A673 (cell line): ENCODE data around the gene ITGB1BP1. TPM values are rescaled to one million over a fixed set of nuclear protein-coding genes. Genes with fewer than 3 reads are reported as not detected.
A peak's percentile ranks its signal among the peaks of the same experiment; 100 is the strongest.

Experiments
- BruUV-seq: library from RNA; stranded (reverse); fragments of 400-500 nt; replicated peaks from 2 replicates; lab custom pipeline; 2021; lab: Mats Ljungman, UMichigan
- CTCF ChIA-PET: fragments of 300-600 bp; sonication (Branson Sonifier 250); formaldehyde crosslinking; loops from one replicate; lab custom pipeline; 2022; ENCODE audit warnings: antibody characterized with exemption; lab: Charles Lee
- POLR2A ChIA-PET: fragments of 300-600 bp; sonication (Branson Sonifier 250); formaldehyde crosslinking; loops from one replicate; lab custom pipeline; 2022; ENCODE audit warnings: antibody characterized with exemption; ENCODE audit not compliant: low non-redundant PET; lab: Charles Lee
- DNase-seq: peaks from one replicate; pipeline ENCODE4 v3.0.0-alpha.2; 2015; ENCODE audit warnings: low spot score
- H3K27ac ChIP-seq: fragments of 200-600 bp; sonication (generic); 2 replicates; pipeline ENCODE4 v1.5.1; 2016; ENCODE audit warnings: mixed run types, low read depth, mild to moderate bottlenecking, mixed read lengths, antibody characterized with exemption, low read length; ENCODE audit not compliant: poor library complexity, severe bottlenecking
- H3K27me3 ChIP-seq: fragments of 200-600 bp; sonication (generic); replicated peaks from 2 replicates; pipeline ENCODE4 v1.6.1; 2017; ENCODE audit warnings: mixed run types, low read depth, mild to moderate bottlenecking, mixed read lengths, antibody characterized with exemption, low read length; ENCODE audit not compliant: insufficient read depth, poor library complexity
- H3K36me3 ChIP-seq: fragments of 200-600 bp; sonication (generic); 2 replicates; pipeline ENCODE4 v1.6.1; 2016; ENCODE audit warnings: mixed run types, mild to moderate bottlenecking, mixed read lengths, antibody characterized with exemption, low read length; ENCODE audit not compliant: insufficient read depth, poor library complexity, severe bottlenecking
- H3K4me1 ChIP-seq: fragments of 200-600 bp; sonication (generic); 2 replicates; pipeline ENCODE4 v1.6.1; 2017; ENCODE audit warnings: mixed run types, mild to moderate bottlenecking, mixed read lengths, antibody characterized with exemption, low read length; ENCODE audit not compliant: insufficient read depth, poor library complexity, severe bottlenecking
- H3K4me3 ChIP-seq: fragments of 200-600 bp; sonication (generic); 2 replicates; pipeline ENCODE4 v1.5.1; 2016; ENCODE audit warnings: low read depth, mixed run types, mild to moderate bottlenecking, mixed read lengths, low read length; ENCODE audit not compliant: poor library complexity, severe bottlenecking
- H3K9me3 ChIP-seq: fragments of 200-600 bp; sonication (generic); 2 replicates; pipeline ENCODE4 v1.6.1; 2016; ENCODE audit warnings: mixed run types, low read depth, mild to moderate bottlenecking, mixed read lengths, antibody characterized with exemption, low read length; ENCODE audit not compliant: poor library complexity, severe bottlenecking
- CTCF ChIP-seq: fragments of 300-800, 200-600 bp; sonication (generic); conservative IDR thresholded peaks from 2 replicates; pipeline ENCODE4 v1.5.1; 2017; ENCODE audit warnings: low read depth, mild to moderate bottlenecking, antibody characterized with exemption, low read length, moderate library complexity, mixed read lengths
- EZH2 ChIP-seq: fragments of 200-600 bp; sonication (generic); IDR thresholded peaks from 2 replicates; pipeline ENCODE4 v1.6.1; 2017; ENCODE audit warnings: borderline replicate concordance, low read depth, mild to moderate bottlenecking, mixed read lengths, antibody characterized with exemption, low read length; ENCODE audit not compliant: poor library complexity, severe bottlenecking
- intact Hi-C: fragments of 100-400 bp; cut with micrococcal nuclease; formaldehyde crosslinking; loops from one replicate; pipeline ENCODE4 v1.10.0; 2022; ENCODE audit not compliant: unreplicated experiment
- total RNA-seq: library from RNA; stranded (reverse); gene quantifications from 2 replicates; pipeline ENCODE4 v1.2.3, GENCODE V29; 2021

The ITGB1BP1 gene
- total RNA-seq, 1 experiment from 2014 or later, result 138 TPM

GRCh38 chr2:9412781-9413180, 10.5 kb downstream of the ITGB1BP1 start:
- no peak for DNase-seq
- no peaks in the 10 kb centered on the region for H3K27me3 ChIP-seq
- ChIA-PET CTCF (no interaction called here), POLR2A (no interaction called here)
- H3K27ac ChIP-seq, result peak overlapping the region; percentile 12
- intact Hi-C loops, result no loop called here
- H3K4me3 ChIP-seq, result no peak overlapping the region
- H3K36me3 ChIP-seq, result peaks cover 21% of the 10 kb centered on the region
- no peaks in the 10 kb centered on the region for H3K9me3 ChIP-seq
- no peaks in the 10 kb centered on the region for H3K4me1 ChIP-seq
- no TSS peak for BruUV-seq
- TF ChIP-seq CTCF, result no peak
- TF ChIP-seq EZH2, result no peak

- Histone ChIP-seq H3K4me1 (no peaks in the 10 kb centered on the region), H3K9me3 (no peaks in the 10 kb centered on the region), H3K27ac (no peak overlapping the region), H3K36me3 (peaks cover 34% of the 10 kb centered on the region), H3K27me3 (no peaks in the 10 kb centered on the region), H3K4me3 (no peak overlapping the region)
- CTCF ChIA-PET, result no interaction called here
- intact Hi-C loops, result no loop called here
- no peak for DNase-seq
- TF ChIP-seq CTCF, result no peak
- TF ChIP-seq EZH2, result no peak
- POLR2A ChIA-PET, result no interaction called here
- BruUV-seq, result no TSS peak
Observed at GRCh38 chr2:9410108-9410507, 13.2 kb downstream of the ITGB1BP1 start.

- H3K27ac ChIP-seq, result no peak overlapping the region
- H3K9me3 ChIP-seq, result no peaks in the 10 kb centered on the region
- ChIA-PET CTCF (no interaction called here), POLR2A (no interaction called here)
- H3K4me3 ChIP-seq, result no peak overlapping the region
- no TSS peak for BruUV-seq
- H3K36me3 ChIP-seq, result peaks cover 42% of the 10 kb centered on the region
- intact Hi-C loops, result no loop called here
- TF ChIP-seq EZH2 (no peak), CTCF (no peak)
- H3K4me1 ChIP-seq, result no peaks in the 10 kb centered on the region
- no peaks in the 10 kb centered on the region for H3K27me3 ChIP-seq
- DNase-seq, result no peak
Observed at GRCh38 chr2:9408641-9409151, 14.6 kb downstream of the ITGB1BP1 start.
